ENCODE results near the gene PRMT1.

DNA sequence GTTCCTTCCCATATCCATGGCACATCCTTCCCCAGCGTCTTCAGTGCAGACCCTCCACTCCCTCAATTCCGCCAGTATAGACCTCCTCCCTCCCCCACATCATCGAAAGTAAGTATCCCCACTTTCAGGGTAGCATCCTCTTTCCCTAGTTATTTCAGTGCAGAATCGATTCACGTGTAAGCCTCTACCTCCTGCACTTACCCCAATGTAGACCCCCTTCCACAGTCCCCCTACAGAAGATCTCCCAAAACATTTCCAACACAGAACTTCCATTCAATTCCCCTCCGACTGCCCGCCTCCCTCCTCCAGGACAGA is 12.1 kb upstream of the PRMT1 start:
- no peak for TF ChIP-seq POLR2A (IDR thresholded peaks at IDR 0.05)
- TF ChIP-seq, protein P1, sequence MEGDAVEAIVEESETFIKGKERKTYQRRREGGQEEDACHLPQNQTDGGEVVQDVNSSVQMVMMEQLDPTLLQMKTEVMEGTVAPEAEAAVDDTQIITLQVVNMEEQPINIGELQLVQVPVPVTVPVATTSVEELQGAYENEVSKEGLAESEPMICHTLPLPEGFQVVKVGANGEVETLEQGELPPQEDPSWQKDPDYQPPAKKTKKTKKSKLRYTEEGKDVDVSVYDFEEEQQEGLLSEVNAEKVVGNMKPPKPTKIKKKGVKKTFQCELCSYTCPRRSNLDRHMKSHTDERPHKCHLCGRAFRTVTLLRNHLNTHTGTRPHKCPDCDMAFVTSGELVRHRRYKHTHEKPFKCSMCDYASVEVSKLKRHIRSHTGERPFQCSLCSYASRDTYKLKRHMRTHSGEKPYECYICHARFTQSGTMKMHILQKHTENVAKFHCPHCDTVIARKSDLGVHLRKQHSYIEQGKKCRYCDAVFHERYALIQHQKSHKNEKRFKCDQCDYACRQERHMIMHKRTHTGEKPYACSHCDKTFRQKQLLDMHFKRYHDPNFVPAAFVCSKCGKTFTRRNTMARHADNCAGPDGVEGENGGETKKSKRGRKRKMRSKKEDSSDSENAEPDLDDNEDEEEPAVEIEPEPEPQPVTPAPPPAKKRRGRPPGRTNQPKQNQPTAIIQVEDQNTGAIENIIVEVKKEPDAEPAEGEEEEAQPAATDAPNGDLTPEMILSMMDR (IDR thresholded peaks at IDR 0.05), result no peak

Measured in Peyer's patch (tissue), 4 donors.